Neural progenitor cell (in vitro differentiated cells): ENCODE data around the gene ENAH.

Experiments used
- EZH2 ChIP-seq: fragments of 200-600 bp; sonication (generic); IDR thresholded peaks from 2 replicates; pipeline ENCODE4 v1.6.1; 2017; ENCODE audit warnings: antibody characterized with exemption, mild to moderate bottlenecking, moderate library complexity
- EZH2phosphoT487 ChIP-seq: fragments of 200-600 bp; sonication (generic); IDR thresholded peaks from 2 replicates; pipeline ENCODE4 v1.6.1; 2017; ENCODE audit warnings: antibody characterized with exemption
- TF ChIP-seq, protein P1 (sequence below): fragments of 200-600 bp; sonication (generic); IDR thresholded peaks from 2 replicates; pipeline ENCODE4 v1.5.1; 2017; ENCODE audit warnings: antibody characterized with exemption, mild to moderate bottlenecking

DNA sequence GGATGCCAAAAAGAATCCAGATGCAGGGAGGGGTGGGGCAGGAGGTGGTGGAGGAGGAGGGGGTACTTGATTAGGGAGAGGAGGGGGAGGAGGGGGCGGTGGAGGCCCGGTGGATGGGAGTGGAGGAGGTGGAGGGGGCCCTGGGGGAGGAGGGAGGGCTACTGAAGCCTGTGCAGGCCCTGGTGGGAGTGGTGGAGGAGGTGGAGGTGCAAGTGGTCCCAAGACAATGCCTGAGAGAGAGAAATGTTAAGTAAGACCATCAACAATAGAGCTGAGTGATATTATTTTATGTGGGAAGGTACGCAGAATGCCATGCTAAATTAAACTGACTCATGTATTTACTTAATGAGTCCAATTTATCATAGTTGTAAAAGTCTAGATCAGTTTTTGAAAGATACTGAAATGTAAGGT lies 138.2 kb downstream of the ENAH start:
- TF ChIP-seq, protein P1, sequence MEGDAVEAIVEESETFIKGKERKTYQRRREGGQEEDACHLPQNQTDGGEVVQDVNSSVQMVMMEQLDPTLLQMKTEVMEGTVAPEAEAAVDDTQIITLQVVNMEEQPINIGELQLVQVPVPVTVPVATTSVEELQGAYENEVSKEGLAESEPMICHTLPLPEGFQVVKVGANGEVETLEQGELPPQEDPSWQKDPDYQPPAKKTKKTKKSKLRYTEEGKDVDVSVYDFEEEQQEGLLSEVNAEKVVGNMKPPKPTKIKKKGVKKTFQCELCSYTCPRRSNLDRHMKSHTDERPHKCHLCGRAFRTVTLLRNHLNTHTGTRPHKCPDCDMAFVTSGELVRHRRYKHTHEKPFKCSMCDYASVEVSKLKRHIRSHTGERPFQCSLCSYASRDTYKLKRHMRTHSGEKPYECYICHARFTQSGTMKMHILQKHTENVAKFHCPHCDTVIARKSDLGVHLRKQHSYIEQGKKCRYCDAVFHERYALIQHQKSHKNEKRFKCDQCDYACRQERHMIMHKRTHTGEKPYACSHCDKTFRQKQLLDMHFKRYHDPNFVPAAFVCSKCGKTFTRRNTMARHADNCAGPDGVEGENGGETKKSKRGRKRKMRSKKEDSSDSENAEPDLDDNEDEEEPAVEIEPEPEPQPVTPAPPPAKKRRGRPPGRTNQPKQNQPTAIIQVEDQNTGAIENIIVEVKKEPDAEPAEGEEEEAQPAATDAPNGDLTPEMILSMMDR, result no peak
- TF ChIP-seq EZH2, result no peak
- no peak for TF ChIP-seq EZH2phosphoT487
